ENCODE measurements around the gene GPN3.

GRCh38 chr12:110505332-110505731 is 37.3 kb upstream of the GPN3 start:
- TF ChIP-seq, protein P1, sequence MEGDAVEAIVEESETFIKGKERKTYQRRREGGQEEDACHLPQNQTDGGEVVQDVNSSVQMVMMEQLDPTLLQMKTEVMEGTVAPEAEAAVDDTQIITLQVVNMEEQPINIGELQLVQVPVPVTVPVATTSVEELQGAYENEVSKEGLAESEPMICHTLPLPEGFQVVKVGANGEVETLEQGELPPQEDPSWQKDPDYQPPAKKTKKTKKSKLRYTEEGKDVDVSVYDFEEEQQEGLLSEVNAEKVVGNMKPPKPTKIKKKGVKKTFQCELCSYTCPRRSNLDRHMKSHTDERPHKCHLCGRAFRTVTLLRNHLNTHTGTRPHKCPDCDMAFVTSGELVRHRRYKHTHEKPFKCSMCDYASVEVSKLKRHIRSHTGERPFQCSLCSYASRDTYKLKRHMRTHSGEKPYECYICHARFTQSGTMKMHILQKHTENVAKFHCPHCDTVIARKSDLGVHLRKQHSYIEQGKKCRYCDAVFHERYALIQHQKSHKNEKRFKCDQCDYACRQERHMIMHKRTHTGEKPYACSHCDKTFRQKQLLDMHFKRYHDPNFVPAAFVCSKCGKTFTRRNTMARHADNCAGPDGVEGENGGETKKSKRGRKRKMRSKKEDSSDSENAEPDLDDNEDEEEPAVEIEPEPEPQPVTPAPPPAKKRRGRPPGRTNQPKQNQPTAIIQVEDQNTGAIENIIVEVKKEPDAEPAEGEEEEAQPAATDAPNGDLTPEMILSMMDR (IDR thresholded peaks at IDR 0.05 in 8 of 11, conservative IDR thresholded peaks at IDR 0.05 in 3 of 11), result no peak
- no peak for TF ChIP-seq POLR2A (IDR thresholded peaks at IDR 0.05)
- no peak for TF ChIP-seq POLR2AphosphoS5 (IDR thresholded peaks at IDR 0.05)

All from spleen (tissue), 7 donors.